SK-N-DZ (cell line): Measurements from ENCODE around the gene CLEC7A.

Experiments
- DNase-seq: peaks from one replicate; pipeline ENCODE4 v3.0.0-alpha.2; 2015; ENCODE audit warnings: low spot score

The CLEC7A gene

DNA sequence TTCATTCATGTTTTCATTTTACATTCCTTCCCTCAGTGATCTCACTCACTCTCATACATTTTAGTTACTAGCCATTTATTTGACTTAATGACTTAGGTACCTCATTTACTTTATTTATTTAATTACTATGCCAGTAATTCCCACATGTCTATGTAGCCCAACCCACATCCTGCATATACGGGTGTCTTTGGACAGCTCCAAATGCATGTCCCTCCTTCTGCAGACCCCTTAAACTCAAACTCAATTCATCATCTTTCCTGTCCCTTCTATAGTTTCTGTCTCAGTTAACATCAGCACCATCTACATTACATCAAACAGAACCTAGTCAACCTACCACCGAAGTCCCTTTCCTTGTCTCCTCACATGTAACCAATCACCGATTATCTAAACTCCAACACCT, 34.0 kb downstream of the CLEC7A start:
- no peak for DNase-seq

GRCh38 chr12:10094646-10095395, 35.2 kb downstream of the CLEC7A start:
- no peak for DNase-seq

DNA sequence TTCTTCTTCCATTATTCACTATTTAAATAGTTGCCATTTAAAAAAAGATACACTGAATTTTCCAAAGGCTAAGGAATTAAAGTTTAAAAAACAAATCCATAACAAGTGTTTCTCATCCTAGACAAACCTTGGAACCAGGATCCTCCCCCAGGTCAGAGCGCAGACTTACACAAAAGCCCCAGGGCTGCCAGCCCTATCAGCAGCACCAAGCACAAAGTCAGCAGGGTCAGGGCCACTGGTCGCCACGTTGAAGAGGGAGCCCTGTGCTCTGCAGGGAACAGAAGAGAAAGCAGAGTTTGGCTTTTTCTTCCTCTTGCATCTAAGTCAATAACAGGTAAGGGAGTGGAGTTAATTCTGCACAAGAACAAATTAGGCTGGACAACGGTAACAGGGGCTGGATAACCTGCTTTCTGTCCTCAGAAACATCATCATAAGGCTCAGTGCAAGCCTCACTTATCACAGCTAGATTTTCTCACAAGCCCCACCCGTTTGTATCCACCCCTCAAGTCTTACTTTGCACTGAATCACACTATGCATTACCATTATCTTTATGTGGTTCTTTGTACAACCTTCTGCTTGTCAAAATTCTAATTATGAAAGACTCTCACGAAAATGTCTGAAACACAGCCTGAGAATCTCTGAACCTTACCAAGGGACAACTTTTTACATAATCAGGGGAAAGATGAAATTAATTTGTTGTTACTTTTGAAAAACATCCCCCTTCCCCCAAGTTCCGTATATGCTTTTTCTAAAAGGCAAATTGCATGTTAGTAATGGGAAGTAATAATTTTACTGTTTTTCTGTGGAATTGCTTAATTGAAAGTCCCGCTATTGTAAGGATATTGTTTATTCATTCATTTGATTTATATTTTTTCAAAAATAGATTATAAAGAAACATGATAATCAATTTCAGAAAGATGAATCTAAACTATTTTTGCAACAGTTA, 40.8 kb downstream of the CLEC7A start:
- no peak for DNase-seq

GRCh38 chr12:10088031-10088430, 42.0 kb downstream of the CLEC7A start:
- DNase-seq: no peak

GRCh38 chr12:10086387-10086786, 43.6 kb downstream of the CLEC7A start:
- DNase-seq: no peak

GRCh38 chr12:10084733-10085132, 45.3 kb downstream of the CLEC7A start:
- DNase-seq: no peak

DNA sequence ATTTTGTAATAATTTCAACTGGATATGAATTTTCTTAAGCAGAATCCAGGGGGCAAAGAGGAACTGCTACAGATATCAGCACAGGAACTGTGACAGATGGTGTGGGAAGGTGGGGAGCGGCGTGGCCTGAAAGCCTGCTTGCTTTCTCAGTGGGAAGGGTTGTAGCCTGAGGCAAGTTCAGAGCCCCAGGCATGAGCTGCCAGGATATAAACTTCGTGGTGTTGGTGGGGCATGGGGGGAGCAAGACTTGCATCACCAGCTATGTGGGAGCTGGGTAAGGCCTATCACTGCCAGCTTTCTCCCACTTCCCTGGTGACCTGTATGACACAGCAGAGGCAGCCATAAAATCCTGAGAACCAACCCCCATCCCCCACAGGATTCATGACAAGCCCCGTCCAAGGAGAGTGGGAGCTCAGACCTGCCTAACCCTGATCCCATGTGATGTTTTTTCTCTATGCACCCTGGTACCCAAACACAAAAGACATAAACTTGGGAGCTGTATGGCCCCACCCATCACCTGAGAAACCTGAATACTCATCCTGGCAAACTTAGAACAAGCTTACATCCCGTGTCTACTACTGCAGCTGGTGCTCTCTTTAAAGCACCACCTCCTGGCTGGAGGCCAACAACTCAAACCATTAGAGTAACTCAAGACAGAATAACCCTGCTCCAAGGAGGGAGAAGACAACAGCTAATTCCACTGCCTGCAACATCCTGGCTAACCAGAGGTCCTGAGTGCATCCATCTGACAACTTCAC, 47.7 kb downstream of the CLEC7A start:
- DNase-seq: no peak

- no peak for DNase-seq
Measured at GRCh38 chr12:10075451-10075850, 54.5 kb downstream of the CLEC7A start.

GRCh38 chr12:10073261-10073660, 56.7 kb downstream of the CLEC7A start:
- no peak for DNase-seq

DNA sequence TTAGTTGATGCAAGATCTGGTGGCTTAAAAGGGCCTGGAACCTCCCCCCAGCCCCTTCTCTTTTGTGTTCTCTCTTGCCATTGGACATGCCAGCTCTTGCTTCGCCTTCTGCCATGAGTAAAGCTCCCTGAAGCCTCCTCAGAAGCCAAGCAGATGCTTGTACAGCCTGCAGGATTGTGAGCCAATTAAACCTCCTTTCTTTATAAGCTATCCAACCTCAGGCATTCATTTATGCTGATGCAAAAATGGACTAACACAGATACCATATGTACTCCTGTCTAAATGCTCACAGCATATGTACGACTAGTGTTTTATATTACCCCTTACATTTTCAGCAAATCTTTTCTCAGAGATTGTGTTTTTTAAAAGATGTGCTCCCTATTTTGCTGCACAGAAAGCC, 57.9 kb downstream of the CLEC7A start:
- no peak for DNase-seq

- DNase-seq: no peak
Measured at GRCh38 chr12:10070380-10070779, 59.6 kb downstream of the CLEC7A start.

DNA sequence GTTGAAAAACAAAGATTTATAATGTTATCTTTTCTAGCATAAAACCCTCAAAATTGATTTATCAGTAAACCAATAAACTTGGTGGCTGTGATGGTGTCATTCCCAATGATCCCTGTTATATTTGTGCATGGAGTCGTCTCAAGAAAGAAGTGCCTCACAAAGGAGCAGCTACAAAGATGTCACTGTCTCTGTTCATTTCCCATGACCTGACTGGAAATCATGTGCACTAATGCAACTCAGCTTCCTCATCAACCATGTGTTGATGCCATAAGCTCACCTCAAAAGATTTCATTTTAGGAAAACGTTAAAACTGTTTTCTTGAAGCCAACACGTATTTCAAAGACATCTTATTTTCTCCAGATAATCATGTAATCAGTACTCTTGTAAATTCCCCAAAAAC, 60.0 kb downstream of the CLEC7A start:
- DNase-seq: no peak

DNA sequence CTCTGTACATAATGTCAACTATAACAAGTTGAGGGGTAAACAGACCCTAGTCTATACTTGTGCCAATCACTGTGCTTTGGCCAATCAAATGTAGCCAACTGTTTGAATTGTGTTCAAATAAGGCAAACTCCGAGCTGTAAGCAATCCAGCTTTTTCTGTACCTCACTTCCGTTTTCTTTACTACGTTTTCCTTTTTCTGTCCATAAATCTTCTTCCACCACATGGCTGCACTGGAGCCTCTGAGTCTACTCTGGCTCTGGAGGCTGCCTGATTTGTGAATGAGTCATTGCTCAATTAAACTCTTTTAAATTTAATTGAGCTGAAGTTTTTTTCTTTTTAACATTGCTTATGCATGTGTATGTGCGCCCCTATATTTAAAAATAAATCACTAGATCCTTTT, 60.9 kb downstream of the CLEC7A start:
- DNase-seq: no peak

GRCh38 chr12:10068644-10069043, 61.4 kb downstream of the CLEC7A start:
- no peak for DNase-seq

- DNase-seq: no peak
Measured at GRCh38 chr12:10067942-10068341, 62.1 kb downstream of the CLEC7A start.

DNA sequence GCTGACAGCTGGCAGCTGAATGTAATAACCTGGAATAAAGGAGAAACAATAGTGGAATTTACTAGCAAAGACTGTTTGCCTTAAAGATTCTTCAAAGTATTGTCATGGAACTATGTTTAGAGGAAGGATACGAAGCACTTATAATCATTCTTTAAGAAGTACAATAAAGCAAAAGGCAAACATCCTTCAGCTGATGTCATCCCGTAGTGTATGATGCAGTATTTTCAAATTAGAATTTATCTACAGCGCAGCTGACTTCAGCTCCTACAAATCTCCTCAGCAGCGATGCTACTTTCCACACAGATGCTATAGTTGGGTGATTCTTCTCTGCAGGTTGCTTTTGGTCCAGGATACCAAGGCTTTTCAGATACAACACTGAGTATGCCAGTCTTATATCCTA, 62.7 kb downstream of the CLEC7A start:
- DNase-seq: no peak
